HEK293 (cell line): ENCODE measurements around the gene PPP1R11.

Experiments used
- GFI1B ChIP-seq: fragments of 450-650 bp; formaldehyde crosslinking; IDR thresholded peaks from 2 replicates; pipeline ENCODE4 v1.5.1; 2016; ENCODE audit warnings: missing biosample characterization, missing genetic modification characterization
- GLI4 ChIP-seq: fragments of 450-650 bp; formaldehyde crosslinking; IDR thresholded peaks from 2 replicates; pipeline ENCODE4 v1.5.1; 2016; ENCODE audit warnings: missing biosample characterization, missing genetic modification characterization
- GLIS1 ChIP-seq: fragments of 450-650 bp; formaldehyde crosslinking; IDR thresholded peaks from 2 replicates; pipeline ENCODE4 v1.5.1; 2016; ENCODE audit warnings: missing biosample characterization, missing genetic modification characterization
- HIC1 ChIP-seq: fragments of 450-650 bp; formaldehyde crosslinking; IDR thresholded peaks from 2 replicates; pipeline ENCODE4 v1.5.1; 2016; ENCODE audit warnings: missing biosample characterization, missing genetic modification characterization
- KLF17 ChIP-seq: fragments of 450-650 bp; formaldehyde crosslinking; IDR thresholded peaks from 2 replicates; pipeline ENCODE4 v1.5.1; 2016; ENCODE audit warnings: missing biosample characterization, missing genetic modification characterization
- PRDM4 ChIP-seq: fragments of 450-650 bp; formaldehyde crosslinking; IDR thresholded peaks from 2 replicates; pipeline ENCODE4 v1.5.1; 2017; ENCODE audit warnings: missing biosample characterization, missing genetic modification characterization
- SP2 ChIP-seq: fragments of 450-650 bp; formaldehyde crosslinking; IDR thresholded peaks from 2 replicates; pipeline ENCODE4 v1.5.1; 2016; ENCODE audit warnings: missing biosample characterization, missing genetic modification characterization
- SP3 ChIP-seq: fragments of 450-650 bp; formaldehyde crosslinking; IDR thresholded peaks from 2 replicates; pipeline ENCODE4 v1.5.1; 2016; ENCODE audit warnings: missing biosample characterization, missing genetic modification characterization
- YY1 ChIP-seq: fragments of 450-650 bp; formaldehyde crosslinking; IDR thresholded peaks from 2 replicates; pipeline ENCODE4 v1.5.1; 2018; ENCODE audit warnings: missing biosample characterization, missing genetic modification characterization
- ZBTB26 ChIP-seq: fragments of 450-650 bp; formaldehyde crosslinking; optimal IDR thresholded peaks from 2 replicates; pipeline ENCODE3; 2016; ENCODE audit warnings: missing biosample characterization, mild to moderate bottlenecking, missing genetic modification characterization
- ZFHX2 ChIP-seq: fragments of 450-650 bp; formaldehyde crosslinking; conservative IDR thresholded peaks from 2 replicates; pipeline ENCODE4 v1.5.1; 2016; ENCODE audit warnings: missing biosample characterization, missing genetic modification characterization
- ZFP41 ChIP-seq: fragments of 450-650 bp; formaldehyde crosslinking; IDR thresholded peaks from 2 replicates; pipeline ENCODE4 v1.5.1; 2016; ENCODE audit warnings: missing biosample characterization, missing genetic modification characterization, borderline replicate concordance
- ZIC2 ChIP-seq: fragments of 450-650 bp; formaldehyde crosslinking; IDR thresholded peaks from 2 replicates; pipeline ENCODE4 v1.5.1; 2016; ENCODE audit warnings: missing biosample characterization, missing genetic modification characterization
- ZNF2 ChIP-seq: fragments of 450-650 bp; formaldehyde crosslinking; IDR thresholded peaks from 2 replicates; pipeline ENCODE4 v1.5.1; 2016; ENCODE audit warnings: missing biosample characterization, missing genetic modification characterization
- ZNF214 ChIP-seq: fragments of 450-650 bp; formaldehyde crosslinking; IDR thresholded peaks from 2 replicates; pipeline ENCODE4 v1.5.1; 2017; ENCODE audit warnings: missing biosample characterization, mild to moderate bottlenecking, missing genetic modification characterization, borderline replicate concordance
- ZNF24 ChIP-seq: fragments of 450-650 bp; formaldehyde crosslinking; IDR thresholded peaks from 2 replicates; pipeline ENCODE4 v1.5.1; 2016; ENCODE audit warnings: missing biosample characterization, missing genetic modification characterization
- ZNF366 ChIP-seq: fragments of 450-650 bp; formaldehyde crosslinking; conservative IDR thresholded peaks from 2 replicates; pipeline ENCODE4 v1.5.1; 2016; ENCODE audit warnings: missing biosample characterization, missing genetic modification characterization
- ZNF561 ChIP-seq: fragments of 450-650 bp; IDR thresholded peaks from 2 replicates; pipeline ENCODE4 v1.5.1; 2018; ENCODE audit warnings: missing biosample characterization, missing genetic modification characterization, borderline replicate concordance
- ZNF600 ChIP-seq: fragments of 450-650 bp; formaldehyde crosslinking; IDR thresholded peaks from 2 replicates; pipeline ENCODE4 v1.5.1; 2016; ENCODE audit warnings: missing biosample characterization, missing genetic modification characterization
- ZNF629 ChIP-seq: fragments of 450-650 bp; formaldehyde crosslinking; IDR thresholded peaks from 2 replicates; pipeline ENCODE4 v1.5.1; 2017; ENCODE audit warnings: missing biosample characterization, missing genetic modification characterization
- ZXDB ChIP-seq: fragments of 450-650 bp; formaldehyde crosslinking; IDR thresholded peaks from 2 replicates; pipeline ENCODE4 v1.5.1; 2016; ENCODE audit warnings: missing biosample characterization, missing genetic modification characterization
- TF ChIP-seq, protein P1 (sequence below): fragments of 450-650 bp; formaldehyde crosslinking; IDR thresholded peaks from 2 replicates; pipeline ENCODE4 v1.5.1; 2016; ENCODE audit warnings: missing biosample characterization, missing genetic modification characterization
- TF ChIP-seq, protein P2 (sequence below): fragments of 450-650 bp; formaldehyde crosslinking; IDR thresholded peaks from 2 replicates; pipeline ENCODE4 v1.5.1; 2016; ENCODE audit warnings: missing biosample characterization, missing genetic modification characterization, low read depth
- TF ChIP-seq, protein P3 (sequence below): fragments of 450-650 bp; formaldehyde crosslinking; IDR thresholded peaks from 2 replicates; pipeline ENCODE4 v1.5.1; 2017; ENCODE audit warnings: missing biosample characterization, missing genetic modification characterization
- TF ChIP-seq, protein P4 (sequence below): fragments of 450-650 bp; formaldehyde crosslinking; IDR thresholded peaks from 2 replicates; pipeline ENCODE4 v1.5.1; 2016; ENCODE audit warnings: missing biosample characterization, missing genetic modification characterization

Gene PPP1R11

DNA sequence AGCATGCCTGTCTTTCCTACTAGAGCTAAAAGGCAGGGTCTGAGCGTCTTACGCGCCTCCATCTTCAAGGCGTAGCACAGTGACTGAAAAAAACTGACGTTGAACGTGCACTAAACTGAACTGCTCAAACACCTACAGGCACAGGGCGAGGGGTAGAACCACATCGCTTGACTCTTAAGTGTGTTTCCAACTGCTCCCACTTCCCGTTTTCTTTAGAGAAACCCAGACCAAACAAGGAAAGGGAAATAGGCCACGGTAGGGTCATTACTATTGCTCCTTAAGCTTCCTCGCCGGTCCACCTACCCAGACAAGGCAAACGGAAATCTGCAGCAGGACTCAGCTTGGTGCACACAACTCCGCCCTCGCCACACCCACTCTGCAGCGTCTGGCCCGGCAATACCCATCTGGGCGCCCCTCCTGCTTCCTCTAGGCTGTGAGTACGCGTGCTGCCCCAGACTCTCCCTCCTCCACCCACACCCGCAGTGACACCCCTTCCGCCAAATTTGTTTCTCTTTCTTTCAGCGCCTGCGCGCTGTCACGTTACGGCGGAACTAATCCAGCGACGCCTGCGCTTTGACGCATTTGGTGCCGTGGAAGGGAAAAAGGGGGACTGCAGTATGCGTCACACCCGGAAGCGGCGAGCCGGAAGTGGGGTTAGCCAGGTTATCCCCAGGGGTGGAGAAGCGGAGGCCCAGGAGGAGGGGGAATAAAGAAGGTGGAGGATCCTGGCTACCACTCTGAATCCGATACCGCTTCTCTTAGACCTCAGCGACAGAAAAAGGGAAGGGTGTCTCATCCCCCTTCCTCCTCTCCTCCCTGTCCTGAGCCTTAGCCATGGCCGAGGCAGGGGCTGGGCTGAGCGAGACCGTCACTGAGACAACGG is at the start of gene PPP1R11 (continued):
- TF ChIP-seq, protein P1, sequence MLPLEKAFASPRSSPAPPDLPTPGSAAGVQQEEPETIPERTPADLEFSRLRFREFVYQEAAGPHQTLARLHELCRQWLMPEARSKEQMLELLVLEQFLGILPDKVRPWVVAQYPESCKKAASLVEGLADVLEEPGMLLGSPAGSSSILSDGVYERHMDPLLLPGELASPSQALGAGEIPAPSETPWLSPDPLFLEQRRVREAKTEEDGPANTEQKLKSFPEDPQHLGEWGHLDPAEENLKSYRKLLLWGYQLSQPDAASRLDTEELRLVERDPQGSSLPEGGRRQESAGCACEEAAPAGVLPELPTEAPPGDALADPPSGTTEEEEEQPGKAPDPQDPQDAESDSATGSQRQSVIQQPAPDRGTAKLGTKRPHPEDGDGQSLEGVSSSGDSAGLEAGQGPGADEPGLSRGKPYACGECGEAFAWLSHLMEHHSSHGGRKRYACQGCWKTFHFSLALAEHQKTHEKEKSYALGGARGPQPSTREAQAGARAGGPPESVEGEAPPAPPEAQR (tag by site-specific recombination): no peak
- peak; percentile 80 for TF ChIP-seq ZNF600 (tag by site-specific recombination)
- TF ChIP-seq ZFP41 (tag by site-specific recombination): no peak
- TF ChIP-seq, protein P2, sequence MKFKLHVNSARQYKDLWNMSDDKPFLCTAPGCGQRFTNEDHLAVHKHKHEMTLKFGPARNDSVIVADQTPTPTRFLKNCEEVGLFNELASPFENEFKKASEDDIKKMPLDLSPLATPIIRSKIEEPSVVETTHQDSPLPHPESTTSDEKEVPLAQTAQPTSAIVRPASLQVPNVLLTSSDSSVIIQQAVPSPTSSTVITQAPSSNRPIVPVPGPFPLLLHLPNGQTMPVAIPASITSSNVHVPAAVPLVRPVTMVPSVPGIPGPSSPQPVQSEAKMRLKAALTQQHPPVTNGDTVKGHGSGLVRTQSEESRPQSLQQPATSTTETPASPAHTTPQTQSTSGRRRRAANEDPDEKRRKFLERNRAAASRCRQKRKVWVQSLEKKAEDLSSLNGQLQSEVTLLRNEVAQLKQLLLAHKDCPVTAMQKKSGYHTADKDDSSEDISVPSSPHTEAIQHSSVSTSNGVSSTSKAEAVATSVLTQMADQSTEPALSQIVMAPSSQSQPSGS (tag by site-specific recombination): no peak
- TF ChIP-seq, protein P3, sequence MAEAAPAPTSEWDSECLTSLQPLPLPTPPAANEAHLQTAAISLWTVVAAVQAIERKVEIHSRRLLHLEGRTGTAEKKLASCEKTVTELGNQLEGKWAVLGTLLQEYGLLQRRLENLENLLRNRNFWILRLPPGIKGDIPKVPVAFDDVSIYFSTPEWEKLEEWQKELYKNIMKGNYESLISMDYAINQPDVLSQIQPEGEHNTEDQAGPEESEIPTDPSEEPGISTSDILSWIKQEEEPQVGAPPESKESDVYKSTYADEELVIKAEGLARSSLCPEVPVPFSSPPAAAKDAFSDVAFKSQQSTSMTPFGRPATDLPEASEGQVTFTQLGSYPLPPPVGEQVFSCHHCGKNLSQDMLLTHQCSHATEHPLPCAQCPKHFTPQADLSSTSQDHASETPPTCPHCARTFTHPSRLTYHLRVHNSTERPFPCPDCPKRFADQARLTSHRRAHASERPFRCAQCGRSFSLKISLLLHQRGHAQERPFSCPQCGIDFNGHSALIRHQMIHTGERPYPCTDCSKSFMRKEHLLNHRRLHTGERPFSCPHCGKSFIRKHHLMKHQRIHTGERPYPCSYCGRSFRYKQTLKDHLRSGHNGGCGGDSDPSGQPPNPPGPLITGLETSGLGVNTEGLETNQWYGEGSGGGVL (tag by site-specific recombination): peak; percentile 52
- peak; percentile 98 for TF ChIP-seq ZXDB (tag by site-specific recombination)
- TF ChIP-seq ZNF214 (tag by site-specific recombination): no peak
- peak; percentile 54; the same call in 1 of the 2 replicates for TF ChIP-seq ZNF24 (tag by site-specific recombination)
- peak; percentile 45; the same call in 1 of the 2 replicates for TF ChIP-seq GLIS1 (tag by site-specific recombination)
- TF ChIP-seq ZFHX2: peak; percentile 97
- TF ChIP-seq ZNF2 (tag by site-specific recombination): no peak
- no peak for TF ChIP-seq PRDM4
- peak; percentile 99 for TF ChIP-seq ZNF629 (tag by site-specific recombination)
- TF ChIP-seq HIC1 (tag by site-specific recombination): peak; percentile 50; the same call in 1 of the 2 replicates
- TF ChIP-seq ZNF561 (tag by site-specific recombination): peak; percentile 94; the same call in 1 of the 2 replicates
- TF ChIP-seq SP2 (tag by site-specific recombination): peak; percentile 93
- TF ChIP-seq ZIC2 (tag by site-specific recombination): peak; percentile 44
- TF ChIP-seq SP3: peak; percentile 92
- TF ChIP-seq ZNF366 (tag by site-specific recombination): peak; percentile 88
- peak; percentile 33 for TF ChIP-seq KLF17 (tag by site-specific recombination)
- TF ChIP-seq YY1 (tag by site-specific recombination): peak; percentile 40; the same call in 1 of the 2 replicates
- 0 out of 2 replicates have a peak, but pooled peaks have one; percentile 41 for TF ChIP-seq GLI4 (tag by site-specific recombination)
- TF ChIP-seq, protein P4, sequence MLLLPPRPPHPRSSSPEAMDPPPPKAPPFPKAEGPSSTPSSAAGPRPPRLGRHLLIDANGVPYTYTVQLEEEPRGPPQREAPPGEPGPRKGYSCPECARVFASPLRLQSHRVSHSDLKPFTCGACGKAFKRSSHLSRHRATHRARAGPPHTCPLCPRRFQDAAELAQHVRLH: peak; percentile 75; the same call in 1 of the 2 replicates
- peak; percentile 45 for TF ChIP-seq ZBTB26 (tag by site-specific recombination)
- TF ChIP-seq GFI1B (tag by site-specific recombination): no peak
